ENCODE results near the gene CDK12.

GRCh38 chr17:39529455-39529854 lies 68.2 kb downstream of the CDK12 start:
- TF ChIP-seq CTCF (IDR thresholded peaks at IDR 0.05) (no peak), FOXM1 (IDR thresholded peaks at IDR 0.05; ENCODE audit: low read depth) (no peak), MAX (IDR thresholded peaks at IDR 0.05; ENCODE audit: low read depth) (no peak), YY1 (IDR thresholded peaks at IDR 0.05; ENCODE audit: low read depth) (no peak)

Data from SK-N-SH (cell line).